GM21576 (cell line): ENCODE results near the gene CFAP107.

Experiments
- ATAC-seq: cut with Tn5 transposase; IDR thresholded peaks from one replicate; pipeline ENCODE4 v1.9.1; 2021; ENCODE audit warnings: mild to moderate bottlenecking, moderate library complexity; ENCODE audit not compliant: unreplicated experiment

The CFAP107 gene

DNA sequence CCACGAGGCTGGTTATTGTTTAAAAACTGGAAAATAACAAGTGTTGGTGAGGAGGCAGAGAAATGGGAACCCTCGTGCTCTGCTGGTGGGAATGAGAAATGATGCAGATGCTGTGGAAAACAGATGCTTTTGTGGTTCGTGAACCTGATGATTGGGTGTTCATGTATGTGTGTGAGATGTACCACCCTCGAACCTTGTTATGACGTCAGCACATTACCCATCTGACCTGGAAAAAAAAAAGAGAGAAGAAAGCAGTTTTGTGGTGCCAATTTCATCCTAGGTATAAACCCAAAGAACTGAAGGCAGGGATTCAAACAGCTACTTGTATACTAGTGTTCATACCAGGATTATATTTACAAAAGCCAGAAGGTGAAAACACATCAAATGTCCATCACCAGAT, 6.4 kb upstream of the CFAP107 start:
- no peak for ATAC-seq

DNA sequence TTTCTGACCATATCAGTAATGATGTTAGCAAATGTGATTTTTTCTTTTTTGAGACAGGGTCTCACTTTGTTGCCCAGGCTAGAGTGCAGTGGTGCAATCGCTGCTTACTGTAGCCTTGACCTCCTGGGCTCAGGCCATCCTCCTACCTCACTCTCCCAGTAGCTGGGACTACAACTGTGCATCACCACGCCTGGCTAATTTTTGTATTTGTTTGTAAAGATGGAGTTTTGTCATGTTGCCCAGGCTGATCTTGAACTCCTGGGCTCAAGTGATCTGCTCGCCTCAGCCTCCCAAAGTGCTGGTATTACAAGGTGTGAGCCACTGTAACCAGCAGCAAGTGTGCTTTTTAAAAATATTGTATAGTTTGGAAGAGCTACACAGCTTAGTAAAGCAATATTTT, 4.1 kb upstream of the CFAP107 start:
- ATAC-seq = no peak

DNA sequence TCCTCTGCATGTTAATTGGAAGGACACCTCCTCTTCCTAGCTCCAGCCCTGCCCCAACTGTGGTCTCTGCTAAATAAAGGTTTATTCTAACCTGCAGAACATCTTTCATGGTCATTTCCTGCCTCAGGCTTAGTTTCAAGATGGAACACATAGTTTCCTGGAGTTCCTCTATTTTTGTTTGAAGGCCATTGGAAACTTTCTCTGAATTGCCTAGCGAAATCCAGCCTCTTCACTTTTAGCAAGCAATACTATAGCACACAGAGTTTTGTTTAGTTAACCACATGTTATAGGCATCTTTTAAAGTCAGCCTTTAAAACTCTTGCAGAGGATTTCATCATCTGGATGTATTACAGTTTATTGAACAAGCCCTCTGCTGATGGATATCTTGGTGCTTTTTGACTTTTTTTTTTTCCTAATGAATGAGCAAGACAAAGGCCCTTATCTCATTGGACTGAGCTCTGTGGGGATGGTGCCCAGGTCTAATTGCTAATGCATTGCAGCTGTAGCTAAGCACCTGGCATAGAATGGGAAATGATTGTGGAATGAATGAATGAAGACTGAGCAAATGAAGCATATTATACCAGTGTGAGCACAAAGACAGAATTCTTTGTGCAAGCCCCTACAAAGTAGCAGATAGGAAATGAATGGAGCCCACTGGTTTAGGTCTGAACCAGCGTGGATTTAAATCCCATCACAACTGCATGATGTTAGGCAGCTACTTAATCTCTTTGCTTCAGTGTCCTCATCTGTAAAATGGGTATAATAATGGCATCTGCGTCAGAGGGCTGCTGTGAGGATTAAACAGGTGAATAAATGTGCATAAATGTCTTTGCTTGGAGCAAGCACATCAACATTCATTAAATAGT, 641 bp upstream of the CFAP107 start:
- no peak for ATAC-seq

DNA sequence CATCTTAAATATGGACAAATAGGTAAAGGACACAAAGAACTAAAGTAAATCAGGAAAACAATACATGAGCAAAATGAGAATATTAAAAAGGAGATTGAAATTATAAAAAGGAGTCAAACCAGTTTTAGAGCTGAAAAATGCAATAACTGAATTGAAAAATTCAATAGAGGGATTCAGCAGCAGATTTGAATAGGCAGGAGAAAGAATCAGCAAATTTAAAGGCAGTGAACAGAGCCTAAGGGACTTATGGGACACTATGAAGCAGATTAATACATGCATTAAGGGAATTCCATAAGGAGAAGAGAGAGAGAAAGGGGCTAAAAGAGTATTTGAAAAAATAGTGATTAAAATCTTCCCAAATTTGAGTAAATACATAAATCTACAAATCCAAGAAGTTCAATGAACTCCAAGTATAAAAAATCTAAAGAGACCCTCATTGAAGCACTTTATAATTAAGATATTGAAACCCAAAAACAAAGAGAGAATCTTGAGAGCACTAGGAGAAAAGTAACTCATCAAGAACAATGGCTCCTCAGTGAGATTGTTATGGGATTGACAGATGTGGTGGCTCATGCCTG, 2.9 kb downstream of the CFAP107 start:
- ATAC-seq = no peak

DNA sequence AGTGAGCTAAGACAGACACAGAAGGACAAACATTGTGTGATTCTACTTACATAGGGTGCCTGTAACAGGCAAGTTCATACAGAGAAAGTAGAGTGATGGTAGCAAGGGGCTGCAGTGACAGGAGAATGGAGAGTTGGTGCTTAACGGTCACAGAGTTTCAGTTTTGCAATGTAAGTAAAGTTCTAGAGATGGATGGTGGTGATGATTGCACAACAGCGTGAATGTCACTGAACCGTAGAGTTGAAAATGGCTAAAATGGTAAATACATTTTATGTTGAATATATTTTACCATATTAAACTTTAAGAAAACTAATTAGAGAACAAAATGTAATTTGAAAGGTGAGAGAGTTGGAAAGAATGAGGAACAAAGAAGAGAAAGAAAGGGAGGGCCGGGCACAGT, 8.7 kb downstream of the CFAP107 start:
- no peak for ATAC-seq

DNA sequence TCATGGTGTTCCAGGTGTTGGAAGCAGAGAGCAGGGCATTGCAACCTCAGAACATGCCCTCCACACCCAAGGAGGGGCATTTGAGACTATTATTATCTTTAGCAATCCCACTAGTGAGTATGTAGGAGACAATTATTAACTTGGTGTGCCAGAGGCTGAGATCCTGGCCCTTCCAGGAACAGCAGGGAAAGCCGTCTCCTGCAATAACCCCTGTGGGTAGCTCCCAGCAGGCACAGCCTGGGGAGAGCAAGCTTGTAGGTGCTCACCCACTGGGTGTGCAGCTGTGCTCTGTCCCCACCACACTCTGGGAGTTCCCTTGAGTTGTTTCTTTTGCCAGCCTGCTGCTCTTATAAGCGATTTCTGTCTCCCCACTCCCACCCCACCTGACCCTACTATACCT, 10.3 kb downstream of the CFAP107 start:
- ATAC-seq = no peak

DNA sequence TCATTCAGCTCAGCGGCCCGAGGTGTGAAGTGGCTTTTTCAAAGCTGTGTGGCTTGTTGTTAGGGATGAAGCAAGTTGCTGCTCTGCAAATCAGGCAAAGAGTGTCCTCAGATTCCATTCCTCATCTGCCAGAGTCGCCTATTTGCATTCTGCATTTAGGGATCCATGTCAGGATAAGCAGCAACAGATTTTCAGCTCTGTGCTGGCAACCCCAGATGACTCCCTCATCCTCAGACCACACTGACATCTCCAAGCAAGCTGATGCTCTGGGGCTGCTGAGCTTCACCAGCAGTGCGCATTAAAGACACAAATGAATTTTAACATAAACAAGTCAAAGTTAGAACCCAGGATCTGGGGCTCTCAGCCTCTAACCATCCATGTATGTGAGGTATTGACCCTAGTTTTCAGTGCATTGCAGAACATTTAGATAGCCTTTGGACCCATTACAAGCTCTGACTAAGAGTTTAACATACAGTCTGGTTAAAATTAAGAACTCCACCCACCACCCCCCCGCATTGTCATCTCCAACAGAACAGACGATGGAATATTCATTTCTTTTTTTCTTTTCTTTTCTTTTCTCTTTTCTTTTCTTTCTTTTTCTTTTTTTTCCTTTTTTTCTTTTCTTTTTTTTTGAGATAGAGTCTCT, 10.9 kb downstream of the CFAP107 start:
- ATAC-seq = no peak

DNA sequence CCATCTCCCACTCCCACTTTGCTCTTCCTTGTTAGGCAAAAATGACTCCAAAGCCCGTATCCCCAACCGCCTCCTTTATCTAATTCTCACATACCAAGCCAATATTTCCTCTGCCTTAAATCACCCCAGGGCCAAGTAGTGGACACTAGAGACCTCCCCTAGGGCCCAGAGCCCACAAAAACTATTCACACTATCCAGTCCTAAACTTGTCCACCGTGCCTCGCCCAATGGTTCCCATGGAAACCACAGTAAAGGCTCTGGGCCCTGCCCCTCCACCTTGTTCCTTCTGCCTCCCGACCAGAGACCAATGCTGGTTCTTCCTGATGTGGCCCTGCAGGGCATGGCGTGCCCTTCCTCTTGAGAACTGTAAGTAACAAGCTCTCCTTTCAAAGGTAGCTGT, 11.8 kb downstream of the CFAP107 start:
- ATAC-seq = no peak

DNA sequence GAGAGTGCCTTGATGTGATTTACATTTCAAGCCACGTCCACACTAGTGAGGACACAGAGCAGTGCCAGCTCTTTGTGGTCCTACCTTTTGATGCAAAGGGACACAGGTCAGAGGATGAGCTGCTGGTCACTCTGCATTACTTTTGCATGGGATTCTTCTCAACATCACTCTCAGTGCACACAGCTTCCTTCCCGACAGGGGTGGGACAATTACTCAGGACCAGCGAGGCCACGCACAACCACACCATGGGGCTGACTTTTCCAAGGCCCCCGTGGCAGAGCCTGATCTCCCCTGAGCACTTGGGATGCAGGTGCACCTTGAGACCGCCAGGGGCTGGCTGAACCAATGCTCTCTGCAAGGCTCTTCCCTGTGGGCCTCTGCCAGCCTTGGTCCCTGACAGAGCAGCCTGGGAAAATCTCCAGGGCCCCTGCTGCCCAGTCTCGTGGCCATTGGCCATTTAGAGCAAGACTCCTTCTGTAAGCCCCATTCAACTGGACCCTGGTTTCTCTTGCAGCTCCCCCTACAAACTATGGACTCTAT, 14.3 kb downstream of the CFAP107 start:
- ATAC-seq = no peak

DNA sequence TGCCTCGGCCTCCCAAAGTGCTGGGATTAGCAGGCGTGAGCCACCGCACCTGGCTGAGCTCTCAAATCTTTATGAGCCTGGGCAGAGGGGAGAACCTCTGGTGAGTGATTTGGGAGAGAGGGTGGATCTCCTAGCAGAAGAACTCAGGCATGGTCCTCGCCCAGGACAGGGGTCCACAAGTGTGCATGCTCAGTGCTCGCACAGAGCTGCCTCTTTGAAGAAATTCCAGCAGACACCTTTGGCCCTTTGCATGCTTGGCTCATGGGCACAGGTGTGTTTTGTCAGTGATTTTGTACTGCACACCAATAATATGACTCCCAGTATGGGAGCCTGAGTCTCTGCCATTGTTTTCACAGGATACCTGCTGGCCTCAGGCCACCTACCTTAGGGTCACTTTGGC, 15.8 kb downstream of the CFAP107 start:
- no peak for ATAC-seq

DNA sequence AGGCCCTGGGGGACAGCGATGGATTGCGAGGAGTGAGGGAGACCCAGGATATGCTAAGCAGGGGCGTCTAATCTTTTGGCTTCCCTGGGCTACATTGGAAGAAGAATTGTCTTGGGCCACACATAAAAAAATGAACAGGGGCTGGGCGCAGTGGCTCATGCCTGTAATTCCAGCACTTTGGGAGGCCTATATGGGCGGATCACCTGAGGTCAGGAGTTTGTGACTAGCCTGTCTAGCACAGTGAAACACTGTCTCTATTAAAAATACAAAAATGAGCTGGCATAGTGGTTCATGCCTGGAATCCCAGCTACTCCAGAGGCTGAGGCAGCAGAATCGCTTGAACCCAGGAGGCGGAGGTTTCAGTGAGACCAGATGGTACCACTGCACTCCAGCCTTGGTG, 16.8 kb downstream of the CFAP107 start:
- ATAC-seq = no peak

DNA sequence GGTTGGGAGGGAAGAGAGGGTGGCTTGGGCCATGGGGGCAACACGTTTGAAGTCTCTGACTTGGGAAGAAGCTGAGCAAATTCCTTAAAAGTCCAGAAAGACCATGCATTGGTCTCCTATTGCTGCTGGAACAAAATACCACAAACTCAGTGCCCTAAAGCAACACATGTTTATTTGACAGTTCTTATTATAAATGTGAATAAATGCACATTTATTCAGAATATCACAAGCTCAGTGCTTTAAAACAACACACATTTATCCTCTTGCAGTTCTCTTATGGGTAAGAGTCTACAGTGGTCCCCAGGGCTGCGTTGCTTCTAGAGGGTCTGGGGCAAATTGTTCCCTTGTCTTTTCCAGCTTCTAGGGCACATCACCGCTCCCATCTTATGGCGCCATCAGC, 17.5 kb downstream of the CFAP107 start:
- ATAC-seq = no peak

DNA sequence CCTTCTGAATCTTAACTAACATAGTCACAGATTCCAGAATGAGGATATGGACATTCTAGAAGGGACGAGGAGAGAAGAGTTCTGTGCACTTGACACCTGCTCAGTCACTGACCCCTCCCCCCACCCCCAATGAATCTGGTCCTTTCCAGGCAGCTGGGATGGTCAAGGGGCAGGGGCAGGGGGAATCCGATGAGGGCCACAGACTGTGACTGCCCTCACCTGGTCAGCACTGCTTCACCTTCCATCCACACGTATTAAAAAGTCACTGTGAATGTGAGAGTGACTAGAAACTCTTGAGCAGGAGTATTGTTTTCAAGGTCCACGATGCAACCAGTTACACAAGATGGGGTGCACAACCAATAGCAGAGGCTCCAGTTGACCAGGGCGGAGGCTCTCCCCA, 18.0 kb downstream of the CFAP107 start:
- ATAC-seq = no peak

DNA sequence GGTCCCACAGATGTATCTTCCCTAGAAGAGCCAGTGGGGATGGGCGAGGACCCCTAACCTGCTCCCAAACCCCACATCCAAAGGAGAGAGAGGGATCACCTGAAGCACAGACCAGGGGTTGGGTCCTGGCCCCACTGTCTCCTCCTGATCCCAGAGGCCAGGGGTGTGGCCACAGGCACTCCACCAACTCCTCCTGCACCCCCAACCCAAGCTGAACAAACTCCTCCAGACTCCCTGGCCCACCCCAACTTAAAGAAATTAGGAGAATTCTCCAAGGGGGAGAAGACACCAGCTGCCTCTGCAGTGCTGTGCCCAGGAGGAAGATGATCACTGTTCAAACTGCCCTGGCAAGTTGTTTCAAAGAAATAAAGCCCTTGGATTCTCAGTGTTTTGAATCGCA, 23.0 kb downstream of the CFAP107 start:
- ATAC-seq = no peak

DNA sequence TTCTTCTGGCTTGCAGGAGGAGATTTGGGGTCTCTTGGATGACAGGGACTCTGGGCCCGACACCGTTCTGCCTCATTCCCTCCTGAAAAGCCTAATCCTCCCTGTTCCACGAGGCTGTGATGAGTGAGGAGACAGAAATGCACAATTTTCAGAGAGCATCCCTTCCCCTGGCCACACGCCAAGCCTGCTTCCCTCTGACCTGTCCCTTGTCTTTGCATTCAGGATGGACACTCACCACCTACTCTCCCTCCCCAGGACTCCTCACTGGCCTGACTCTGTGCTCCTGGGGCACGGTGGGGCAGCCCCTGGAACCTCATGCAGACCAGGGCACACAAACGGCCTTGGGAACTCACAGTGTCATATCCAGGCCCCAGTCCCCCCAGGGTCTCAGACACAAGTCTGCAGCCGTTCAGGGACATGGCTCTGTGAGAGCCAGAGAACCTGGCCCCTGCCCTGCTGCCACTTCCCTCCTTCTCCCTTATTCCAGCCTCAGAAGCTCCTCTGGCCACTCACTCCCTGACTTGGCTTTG, 24.0 kb downstream of the CFAP107 start:
- ATAC-seq = no peak

DNA sequence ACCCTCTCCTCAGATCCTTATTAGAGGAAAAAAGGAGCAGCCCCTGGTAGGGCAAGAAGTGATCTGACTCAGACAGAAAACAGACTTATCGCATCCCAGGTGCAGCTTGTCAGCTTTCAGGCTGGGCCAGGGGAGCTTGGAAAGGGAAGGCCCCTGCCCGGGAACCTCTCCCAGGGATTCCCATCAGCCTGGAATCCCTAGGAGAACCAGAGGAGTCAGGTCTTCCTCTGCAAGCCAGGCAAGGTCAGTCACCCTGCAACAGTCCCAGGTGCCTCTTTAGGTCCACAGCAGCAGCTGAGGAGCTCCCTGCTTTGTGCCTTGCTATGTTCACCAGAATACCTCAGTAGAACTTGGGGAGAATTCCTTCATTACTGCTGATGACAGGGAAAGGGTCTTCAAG, 24.6 kb downstream of the CFAP107 start:
- ATAC-seq = no peak

DNA sequence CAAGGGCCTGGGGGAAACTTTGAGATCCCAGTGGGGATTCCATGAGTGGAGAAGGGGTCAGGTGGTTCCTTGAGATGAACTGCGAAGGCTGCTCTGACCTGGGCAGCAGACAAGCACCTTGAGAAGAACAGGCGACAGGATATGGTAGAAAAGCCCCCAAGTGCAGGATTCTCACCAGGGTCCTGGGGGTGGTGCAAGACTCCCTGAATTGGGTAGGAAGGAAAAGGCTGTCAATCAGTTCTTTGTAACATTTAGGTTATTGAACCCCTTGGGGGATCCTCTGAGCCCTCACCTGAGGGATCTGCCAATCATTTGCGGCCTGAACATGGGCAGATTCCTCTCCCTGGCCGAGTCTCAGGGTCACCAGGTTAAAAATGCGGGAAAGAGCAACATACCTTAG, 25.2 kb downstream of the CFAP107 start:
- ATAC-seq = no peak

DNA sequence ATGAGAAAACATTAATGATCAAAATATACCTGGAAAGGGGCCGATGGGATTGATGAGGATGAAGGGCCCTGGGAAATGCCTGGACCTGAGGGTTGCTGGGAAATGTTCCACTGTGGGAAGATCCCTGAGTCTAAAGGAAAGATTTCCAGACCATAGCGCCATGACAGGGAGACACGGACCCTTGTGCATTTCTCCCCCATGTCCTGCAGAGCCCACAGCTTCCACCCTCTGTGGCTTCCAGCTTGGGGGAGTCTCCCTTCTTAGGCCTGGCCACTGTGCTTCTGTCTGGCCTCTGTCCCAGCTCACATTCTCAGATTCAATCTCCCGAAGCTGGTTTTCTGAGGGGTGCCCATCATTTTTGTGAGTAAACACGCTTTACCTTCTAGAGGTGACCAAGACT, 26.5 kb downstream of the CFAP107 start:
- no peak for ATAC-seq

DNA sequence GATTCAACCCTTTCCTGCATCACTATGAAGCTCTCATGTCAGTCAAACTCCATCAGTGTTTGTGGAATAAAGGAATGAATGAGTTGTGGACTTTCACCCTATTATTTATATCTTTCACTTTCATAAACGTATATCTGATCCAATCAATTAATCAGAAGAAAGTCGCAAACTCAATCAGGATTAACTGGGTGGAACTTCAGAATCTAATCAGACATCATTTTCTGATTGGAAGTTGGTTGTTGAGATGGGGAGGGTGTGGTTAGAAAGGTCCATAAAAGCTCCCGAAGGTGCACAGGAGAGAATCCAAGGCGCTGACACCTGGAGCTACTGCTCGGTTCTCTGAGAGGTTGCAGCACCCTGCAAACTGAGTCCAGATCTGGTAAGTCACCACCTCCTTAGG, 27.4 kb downstream of the CFAP107 start, which contains the start of gene PRAMEF12:
Gene PRAMEF12 (plus strand): TSS at position 301 of the 400 bp plus-strand sequence. CDS start 1,130 bp downstream, outside the sequence.
- ATAC-seq = no peak

DNA sequence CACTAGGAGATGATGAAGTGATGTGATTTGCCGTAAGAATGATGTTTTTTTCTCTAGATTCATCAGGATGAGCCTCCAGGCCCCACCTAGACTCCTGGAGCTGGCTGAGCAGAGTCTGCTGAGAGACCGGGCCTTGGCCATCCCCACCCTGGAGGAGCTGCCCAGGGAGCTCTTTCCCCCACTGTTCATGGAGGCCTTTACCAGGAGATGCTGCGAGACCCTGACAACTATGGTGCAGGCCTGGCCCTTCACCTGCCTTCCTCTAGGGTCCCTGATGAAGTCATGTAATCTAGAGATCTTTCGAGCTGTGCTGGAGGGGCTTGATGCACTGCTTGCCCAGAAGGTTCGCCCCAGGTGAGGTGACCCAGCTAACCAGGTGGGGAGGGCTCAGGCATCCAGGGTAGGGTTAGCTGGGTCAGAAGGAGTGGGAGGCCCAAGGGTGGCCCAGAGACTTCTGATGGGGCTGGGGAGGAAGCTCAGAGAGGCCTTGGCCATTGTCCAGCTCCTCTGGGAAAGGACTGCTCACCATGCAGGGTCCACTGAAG, 28.9 kb downstream of the CFAP107 start:
- no peak for ATAC-seq

DNA sequence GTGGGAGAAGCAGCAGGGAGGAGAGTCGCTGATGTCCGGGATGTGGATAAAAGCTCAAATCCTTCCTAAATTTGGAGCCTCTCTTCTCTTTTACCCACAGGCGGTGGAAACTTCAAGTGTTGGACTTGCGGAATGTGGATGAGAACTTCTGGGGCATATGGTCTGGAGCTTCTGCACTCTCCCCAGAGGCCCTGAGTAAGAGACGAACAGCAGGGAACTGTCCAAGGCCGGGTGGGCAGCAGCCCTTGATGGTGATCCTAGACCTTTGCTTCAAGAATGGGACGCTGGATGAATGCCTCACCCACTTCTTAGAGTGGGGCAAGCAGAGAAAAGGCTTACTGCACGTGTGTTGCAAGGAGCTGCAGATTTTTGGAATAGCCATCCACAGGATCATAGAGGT, 29.4 kb downstream of the CFAP107 start:
- ATAC-seq = no peak
